OCI-LY3 (cell line): Measurements from ENCODE around the gene SLC29A2.
"Not testable (repeated sequence)": the region's sequence is repeated elsewhere in the genome, so short reads cannot be mapped to it uniquely, and the experiment has no call there.

Experiments
- H2AFZ ChIP-seq: fragments of 200-600, 300-600 bp; shearing (Covaris generic); 2 replicates; pipeline ENCODE4 v1.6.0; 2014; ENCODE audit warnings: antibody characterized with exemption, low read depth, low read length
- H3K27ac ChIP-seq: fragments of 200-600, 300-600 bp; sonication (generic); 2 replicates; pipeline ENCODE4 v1.5.1; 2014; ENCODE audit warnings: mild to moderate bottlenecking, low read length, moderate library complexity, mixed read lengths
- H3K27me3 ChIP-seq: fragments of 200-600, 300-600 bp; sonication (generic); 2 replicates; pipeline ENCODE4 v1.6.1; 2014; ENCODE audit warnings: low read depth, low read length, mixed read lengths
- H3K36me3 ChIP-seq: fragments of 200-600, 300-600 bp; sonication (generic); replicated peaks from 2 replicates; pipeline ENCODE3; 2014; ENCODE audit warnings: low read depth, low read length, mixed read lengths
- H3K4me1 ChIP-seq: fragments of 300-600, 200-600 bp; sonication (generic); 2 replicates; pipeline ENCODE4 v1.6.1; 2014; ENCODE audit warnings: low read length, mixed read lengths
- H3K4me2 ChIP-seq: fragments of 200-600, 300-600 bp; sonication (generic); 2 replicates; pipeline ENCODE4 v1.6.1; 2014; ENCODE audit warnings: low read length, mixed read lengths
- H3K4me3 ChIP-seq: fragments of 300-600, 200-600 bp; sonication (generic); 2 replicates; pipeline ENCODE4 v1.5.1; 2014; ENCODE audit warnings: antibody characterized with exemption, mild to moderate bottlenecking, low read length, moderate library complexity
- H3K79me2 ChIP-seq: fragments of 300-600, 200-600 bp; shearing (Covaris generic); 2 replicates; pipeline ENCODE4 v1.6.1; 2014; ENCODE audit warnings: mild to moderate bottlenecking, low read length, mixed read lengths
- H3K9ac ChIP-seq: fragments of 300-600, 200-600 bp; shearing (Covaris generic); 2 replicates; pipeline ENCODE4 v1.6.0; 2014; ENCODE audit warnings: mild to moderate bottlenecking, low read length, moderate library complexity
- H3K9me3 ChIP-seq: fragments of 200-600, 300-600 bp; shearing (Covaris generic); 2 replicates; pipeline ENCODE4 v1.6.1; 2014; ENCODE audit warnings: low read length, mixed read lengths; ENCODE audit not compliant: insufficient read depth
- H4K20me1 ChIP-seq: fragments of 200-600, 300-600 bp; sonication (generic); 2 replicates; pipeline ENCODE4 v1.6.1; 2016; ENCODE audit warnings: low read length, mixed read lengths; ENCODE audit not compliant: insufficient read depth
- EZH2phosphoT487 ChIP-seq: fragments of 200-600 bp; shearing (Covaris generic); IDR thresholded peaks from 2 replicates; pipeline ENCODE4 v1.6.1; 2018; ENCODE audit warnings: antibody characterized with exemption, mixed run types, low read depth
- TF ChIP-seq, protein P1 (sequence below): fragments of 200-600, 300-600 bp; sonication (generic); IDR thresholded peaks from 2 replicates; pipeline ENCODE4 v1.5.1; 2014; ENCODE audit warnings: antibody characterized with exemption, low read length, low read depth

The SLC29A2 gene

DNA sequence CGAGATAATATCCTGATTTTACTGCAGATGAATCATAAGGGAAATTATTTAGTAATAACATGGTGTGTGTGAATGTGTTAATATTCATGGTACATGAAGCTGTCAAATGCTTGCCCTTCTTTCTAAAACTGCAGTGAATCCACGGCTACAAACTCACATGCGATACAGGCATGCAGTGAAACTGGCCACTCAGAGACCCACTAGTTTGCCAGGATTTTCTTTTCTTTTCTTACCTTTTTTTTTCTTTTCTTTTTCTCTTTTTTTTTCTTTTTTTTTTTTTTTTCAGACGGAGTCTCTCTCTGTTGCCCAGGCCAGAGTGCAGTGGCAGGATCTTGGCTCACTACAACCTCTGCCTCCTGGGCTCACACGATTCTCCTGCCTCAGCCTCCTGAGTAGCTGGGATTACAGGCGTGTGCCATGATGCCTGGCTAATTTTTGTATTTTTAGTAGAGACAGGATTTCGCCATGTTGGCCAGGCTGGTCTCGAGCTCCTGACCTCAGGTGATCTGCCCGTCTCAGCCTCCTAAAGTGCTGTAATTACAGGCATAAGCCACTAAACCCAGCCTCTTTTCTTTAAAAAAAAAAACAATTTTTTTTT is 2.2 kb upstream of the SLC29A2 start:
- H3K27ac ChIP-seq, H4K20me1 ChIP-seq, H3K9me3 ChIP-seq, H3K9ac ChIP-seq, H3K36me3 ChIP-seq, H3K4me2 ChIP-seq, H3K4me3 ChIP-seq, H3K27me3 ChIP-seq, H3K79me2 ChIP-seq: not testable (repeated sequence)
- Histone ChIP-seq H2AFZ (0 out of 2 replicates have a peak overlapping the region, but pooled peaks have one; percentile 21), H3K4me1 (peaks cover 12% of the 10 kb centered on the region)

DNA sequence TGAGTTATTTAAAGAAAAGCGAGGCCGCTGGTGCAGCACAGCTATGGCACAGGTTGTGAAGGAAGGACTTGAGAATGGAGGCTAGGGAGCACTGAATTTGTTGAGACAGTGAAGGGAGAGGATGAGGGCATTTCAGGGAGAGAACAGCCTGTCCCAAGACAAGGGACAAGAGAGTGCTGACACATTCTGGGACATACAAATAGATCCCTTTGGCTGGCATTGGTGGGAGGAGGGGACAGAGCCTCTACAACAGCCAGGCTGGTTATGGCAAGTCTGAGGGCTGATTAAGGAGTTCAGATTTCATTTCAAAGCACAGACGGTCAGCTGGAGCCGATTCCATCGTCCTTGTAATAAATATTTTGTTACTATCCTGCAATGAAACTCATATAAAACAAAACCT is 1.7 kb upstream of the SLC29A2 start:
- Histone ChIP-seq H2AFZ (0 out of 2 replicates have a peak overlapping the region, but pooled peaks have one; percentile 21), H3K27me3 (no peaks in the 10 kb centered on the region), H3K9me3 (no peaks in the 10 kb centered on the region), H3K4me3 (peak overlapping the region; percentile 78), H3K4me2 (peak overlapping the region; percentile 91), H3K79me2 (no peaks in the 10 kb centered on the region), H3K36me3 (no peaks in the 10 kb centered on the region), H3K27ac (no peak overlapping the region), H3K4me1 (peaks cover 12% of the 10 kb centered on the region), H4K20me1 (no peaks in the 10 kb centered on the region), H3K9ac (no peak overlapping the region)
- TF ChIP-seq, protein P1, sequence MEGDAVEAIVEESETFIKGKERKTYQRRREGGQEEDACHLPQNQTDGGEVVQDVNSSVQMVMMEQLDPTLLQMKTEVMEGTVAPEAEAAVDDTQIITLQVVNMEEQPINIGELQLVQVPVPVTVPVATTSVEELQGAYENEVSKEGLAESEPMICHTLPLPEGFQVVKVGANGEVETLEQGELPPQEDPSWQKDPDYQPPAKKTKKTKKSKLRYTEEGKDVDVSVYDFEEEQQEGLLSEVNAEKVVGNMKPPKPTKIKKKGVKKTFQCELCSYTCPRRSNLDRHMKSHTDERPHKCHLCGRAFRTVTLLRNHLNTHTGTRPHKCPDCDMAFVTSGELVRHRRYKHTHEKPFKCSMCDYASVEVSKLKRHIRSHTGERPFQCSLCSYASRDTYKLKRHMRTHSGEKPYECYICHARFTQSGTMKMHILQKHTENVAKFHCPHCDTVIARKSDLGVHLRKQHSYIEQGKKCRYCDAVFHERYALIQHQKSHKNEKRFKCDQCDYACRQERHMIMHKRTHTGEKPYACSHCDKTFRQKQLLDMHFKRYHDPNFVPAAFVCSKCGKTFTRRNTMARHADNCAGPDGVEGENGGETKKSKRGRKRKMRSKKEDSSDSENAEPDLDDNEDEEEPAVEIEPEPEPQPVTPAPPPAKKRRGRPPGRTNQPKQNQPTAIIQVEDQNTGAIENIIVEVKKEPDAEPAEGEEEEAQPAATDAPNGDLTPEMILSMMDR: no peak
- TF ChIP-seq EZH2phosphoT487: no peak

DNA sequence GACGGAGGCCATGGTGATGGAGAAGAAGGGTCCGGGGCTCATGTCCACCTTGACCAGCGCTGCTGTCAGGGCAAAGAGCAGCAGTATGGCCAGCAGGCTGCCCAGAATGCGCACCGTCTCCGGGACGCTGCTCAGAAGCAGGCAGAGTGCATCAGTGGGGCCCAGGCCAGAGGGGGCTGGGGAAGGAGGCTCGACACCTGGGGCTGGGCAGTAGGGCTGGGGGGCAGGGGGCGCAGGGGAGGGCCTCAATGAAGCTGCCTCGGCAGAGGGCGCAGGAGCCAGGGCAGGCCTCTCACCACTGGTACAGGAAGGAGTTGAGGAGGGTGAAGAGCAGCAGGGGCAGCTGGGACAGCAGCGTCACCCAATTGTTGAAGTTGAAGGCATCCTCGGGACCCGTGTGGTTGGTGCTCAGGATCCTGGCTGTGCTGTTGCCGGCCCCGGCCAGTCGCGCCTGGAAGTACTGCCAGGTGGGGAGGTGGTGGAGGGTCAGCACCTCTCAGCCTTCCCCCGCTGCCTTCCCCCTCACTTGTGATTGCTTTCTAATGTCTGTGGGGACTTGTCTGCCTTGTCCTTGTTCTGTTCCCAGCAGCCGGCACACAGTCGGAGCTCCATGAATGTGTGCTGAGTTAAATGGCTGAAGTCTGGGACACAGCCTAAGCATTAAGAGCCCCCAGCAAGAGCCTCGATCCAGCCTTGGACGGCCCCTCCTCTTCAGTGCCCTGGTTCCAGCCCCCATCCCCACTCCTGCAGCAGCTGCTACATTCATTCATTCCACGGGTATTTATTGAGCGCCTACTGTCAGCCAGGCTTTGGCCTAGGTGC is 2.3 kb downstream of the SLC29A2 start:
- Histone ChIP-seq H3K9ac (no peak overlapping the region), H3K4me3 (no peak overlapping the region), H3K36me3 (no peaks in the 10 kb centered on the region), H3K79me2 (no peaks in the 10 kb centered on the region), H3K4me2 (no peak overlapping the region), H3K27me3 (no peaks in the 10 kb centered on the region), H2AFZ (no peak overlapping the region), H3K27ac (no peak overlapping the region), H4K20me1 (no peaks in the 10 kb centered on the region), H3K4me1 (peaks cover 12% of the 10 kb centered on the region), H3K9me3 (no peaks in the 10 kb centered on the region)
- TF ChIP-seq, protein P1: no peak
- no peak for TF ChIP-seq EZH2phosphoT487

DNA sequence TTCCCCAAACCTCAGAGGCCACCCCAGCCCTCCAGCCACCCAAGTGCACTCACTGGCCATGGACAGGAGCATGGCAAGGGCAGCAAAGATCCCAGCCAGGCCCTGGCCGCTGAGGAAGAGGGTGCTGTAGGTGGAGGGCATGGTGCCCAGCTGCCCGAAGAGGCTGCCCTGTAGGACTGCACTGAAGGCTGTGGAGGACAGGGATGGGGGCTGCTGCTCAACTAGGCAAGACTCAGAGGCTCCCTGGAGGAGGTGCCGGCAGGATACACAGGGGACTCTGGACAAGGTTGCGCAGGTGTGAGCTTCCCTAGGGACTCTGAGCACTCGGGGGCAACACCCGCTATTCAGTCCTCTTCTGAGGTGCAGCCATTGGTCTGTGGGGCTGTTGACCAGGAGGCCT is 3.1 kb downstream of the SLC29A2 start:
- Histone ChIP-seq H2AFZ (no peak overlapping the region), H3K4me2 (no peak overlapping the region), H3K9ac (no peak overlapping the region), H3K36me3 (no peaks in the 10 kb centered on the region), H3K4me1 (peaks cover 11% of the 10 kb centered on the region), H3K9me3 (no peaks in the 10 kb centered on the region), H3K4me3 (no peak overlapping the region), H3K27ac (no peak overlapping the region), H3K27me3 (no peaks in the 10 kb centered on the region), H3K79me2 (no peaks in the 10 kb centered on the region), H4K20me1 (no peaks in the 10 kb centered on the region)
- TF ChIP-seq EZH2phosphoT487: no peak
- TF ChIP-seq, protein P1: no peak
